NCI-H748 treated with DMSO at 0.1 percent for 48 hours (cell line): ENCODE results near the gene WWTR1.

Source experiments
- DNase-seq: peaks from one replicate; lab custom pipeline; 2025; lab: John Stamatoyannopoulos, UW

Gene WWTR1

GRCh38 chr3:149567381-149567780, 90.4 kb downstream of the WWTR1 start:
- DNase-seq = no peak

GRCh38 chr3:149566292-149566975, 91.4 kb downstream of the WWTR1 start:
- DNase-seq = no peak

GRCh38 chr3:149564079-149564478, 93.7 kb downstream of the WWTR1 start:
- DNase-seq = no peak

- DNase-seq = no peak
These were observed 94.7 kb downstream of the WWTR1 start for GRCh38 chr3:149563114-149563513.

- DNase-seq = no peak
These were observed 97.2 kb downstream of the WWTR1 start for GRCh38 chr3:149560617-149561016.

GRCh38 chr3:149560001-149560400, 97.8 kb downstream of the WWTR1 start:
- no peak for DNase-seq

GRCh38 chr3:149559525-149559924, 98.3 kb downstream of the WWTR1 start:
- no peak for DNase-seq

- no peak for DNase-seq
These were observed 101.9 kb downstream of the WWTR1 start for GRCh38 chr3:149555927-149556326.

GRCh38 chr3:149554826-149555225, 103.0 kb downstream of the WWTR1 start:
- no peak for DNase-seq

- DNase-seq = no peak
These were observed 103.9 kb downstream of the WWTR1 start for GRCh38 chr3:149553781-149554451.

GRCh38 chr3:149552700-149553099, 105.1 kb downstream of the WWTR1 start:
- no peak for DNase-seq

- DNase-seq = no peak
These were observed 106.3 kb downstream of the WWTR1 start for GRCh38 chr3:149551500-149551899.

- no peak for DNase-seq
These were observed 109.2 kb downstream of the WWTR1 start for GRCh38 chr3:149548669-149549065.

GRCh38 chr3:149547954-149548668, 109.7 kb downstream of the WWTR1 start:
- no peak for DNase-seq

- DNase-seq = no peak
These were observed 110.4 kb downstream of the WWTR1 start for GRCh38 chr3:149547413-149547812.

GRCh38 chr3:149545049-149545448, 112.8 kb downstream of the WWTR1 start:
- DNase-seq = no peak

- no peak for DNase-seq
These were observed 115.2 kb downstream of the WWTR1 start for GRCh38 chr3:149542375-149543312.

GRCh38 chr3:149541091-149541491, 116.7 kb downstream of the WWTR1 start:
- no peak for DNase-seq

GRCh38 chr3:149538371-149538770, 119.5 kb downstream of the WWTR1 start:
- DNase-seq = no peak

- no peak for DNase-seq
These were observed 121.4 kb downstream of the WWTR1 start for GRCh38 chr3:149536429-149536828.

- peak; percentile 47 for DNase-seq
These were observed 122.5 kb downstream of the WWTR1 start for GRCh38 chr3:149535333-149535685.

- peak; percentile 57 for DNase-seq
These were observed 123.0 kb downstream of the WWTR1 start for GRCh38 chr3:149534671-149535332.
